Effector memory CD8-positive, alpha-beta T cell (primary cell): ENCODE data around the gene COL5A1.

Experiments used
- ATAC-seq: fragments of 150-1000 bp; cut with Tn5 transposase; replicated peaks from 2 replicates; pipeline ENCODE4 v1.10.0; 2021; ENCODE audit warnings: mild to moderate bottlenecking, moderate library complexity
- DNase-seq, 3 experiments: peaks; one replicate each; pipeline ENCODE4 v3.0.0; 2021
- H3K27ac Mint-ChIP-seq, 2 donors: one replicate each; pipeline ENCODE4 v1.8.0; 2022; ENCODE audit warnings: mild to moderate bottlenecking in 2 of 2, mixed read lengths in 2 of 2, moderate library complexity in 2 of 2
- H3K27me3 Mint-ChIP-seq, 2 donors: one replicate each; pipeline ENCODE4 v1.8.0; 2022; ENCODE audit warnings: mixed read lengths in 2 of 2
- H3K36me3 Mint-ChIP-seq: one replicate; pipeline ENCODE4 v1.8.0; 2022; ENCODE audit warnings: mild to moderate bottlenecking, moderate library complexity, mixed read lengths; ENCODE audit not compliant: insufficient read depth
- H3K4me1 Mint-ChIP-seq, 2 donors: one replicate each; pipeline ENCODE4 v1.8.0; 2022; ENCODE audit warnings: low read depth in 2 of 2, mixed read lengths in 2 of 2
- H3K4me3 Mint-ChIP-seq, 2 donors: one replicate each; pipeline ENCODE4 v1.8.0; 2022; ENCODE audit warnings: mild to moderate bottlenecking in 2 of 2, mixed read lengths in 2 of 2, moderate library complexity in 2 of 2
- H3K9me3 Mint-ChIP-seq, 2 donors: one replicate each; pipeline ENCODE4 v1.8.0; 2022; ENCODE audit warnings: mixed read lengths in 2 of 2

The COL5A1 gene

DNA sequence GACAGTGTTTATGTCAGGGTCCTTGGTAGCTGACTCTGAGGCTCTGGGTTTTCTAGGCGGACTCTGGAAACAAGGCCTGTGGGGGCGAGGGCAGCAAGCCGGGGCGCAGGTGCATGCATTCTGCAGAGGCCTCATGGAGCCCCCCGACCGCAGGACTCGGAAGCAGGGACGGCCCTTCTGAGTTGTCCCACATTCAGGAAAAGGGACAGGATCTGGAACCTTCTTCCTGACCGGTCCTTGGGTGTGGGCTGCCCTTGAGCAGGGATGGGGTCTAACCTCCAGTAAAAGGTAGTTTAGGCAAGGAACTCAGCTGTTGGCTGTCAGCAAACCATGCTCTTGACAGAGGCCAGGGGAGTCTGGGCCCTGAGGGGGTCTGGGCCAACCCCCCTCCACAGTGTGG, 7.4 kb upstream of the COL5A1 start:
- H3K4me1 Mint-ChIP-seq = no peaks in the 10 kb centered on the region
- H3K27ac Mint-ChIP-seq = no peak overlapping the region
- H3K9me3 Mint-ChIP-seq = no peaks in the 10 kb centered on the region
- DNase-seq (no peak), ATAC-seq (no peak)
- peaks cover 3% of the 10 kb centered on the region for H3K36me3 Mint-ChIP-seq
- H3K27me3 Mint-ChIP-seq = peaks cover 6 to 22% of the 10 kb centered on the region in 2 donors
- no peak overlapping the region for H3K4me3 Mint-ChIP-seq

DNA sequence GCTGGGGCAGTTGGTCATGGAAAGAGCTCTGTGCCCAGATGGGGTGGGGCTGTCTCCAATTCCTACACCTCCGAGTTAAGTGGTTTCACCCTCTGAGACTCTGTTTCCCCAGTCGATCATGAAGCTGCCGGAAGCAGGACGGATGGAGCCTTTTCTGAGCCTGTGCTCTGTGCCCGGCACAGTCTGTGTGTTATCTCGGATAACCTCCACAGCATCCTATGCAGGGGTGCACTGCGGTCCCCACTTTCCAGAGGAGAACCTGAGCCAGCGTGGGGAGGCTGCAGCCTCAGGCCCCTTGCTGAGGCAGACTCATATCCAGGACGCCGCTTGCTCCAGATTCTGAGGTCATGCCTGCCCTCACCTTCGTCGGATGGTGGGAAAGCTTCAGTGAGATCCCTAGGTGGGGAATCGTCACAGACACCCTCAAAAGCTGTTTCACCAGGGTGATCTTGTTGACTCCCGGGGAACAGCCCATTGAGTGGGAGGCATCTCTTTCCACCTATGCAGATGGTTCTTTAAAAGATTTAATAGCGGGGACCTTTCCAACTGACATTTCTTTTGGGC, 6.9 kb upstream of the COL5A1 start:
- H3K4me1 Mint-ChIP-seq = no peaks in the 10 kb centered on the region

GRCh38 chr9:134635351-134636148, 6.1 kb upstream of the COL5A1 start:
- H3K36me3 Mint-ChIP-seq = peaks cover 3% of the 10 kb centered on the region

More for the DNA sequence above, 6.9 kb upstream of the COL5A1 start:
- Mint-ChIP-seq H3K36me3 (peaks cover 3% of the 10 kb centered on the region), H3K27me3 (peaks cover 6 to 21% of the 10 kb centered on the region in 2 donors), H3K9me3 (no peaks in the 10 kb centered on the region), H3K27ac (no peak overlapping the region), H3K4me3 (no peak overlapping the region)
- DNase-seq (no peak), ATAC-seq (no peak)

DNA sequence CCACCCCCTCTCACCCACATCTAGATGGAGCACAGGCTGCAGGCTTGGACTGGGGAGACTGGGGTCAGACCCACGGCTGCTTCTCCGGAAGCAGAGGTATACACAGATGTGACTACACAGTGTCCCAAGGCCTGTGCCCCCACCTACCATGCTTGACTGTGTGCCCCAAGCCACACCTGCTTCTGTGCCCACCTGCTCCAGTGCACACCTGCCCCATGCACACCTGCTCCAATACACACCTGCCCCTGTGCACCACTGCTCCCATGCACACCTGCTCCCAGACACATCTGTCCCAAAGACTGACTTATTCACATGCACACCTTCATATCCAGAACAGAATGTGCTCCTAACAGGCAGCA, 5.5 kb upstream of the COL5A1 start:
- no peak for ATAC-seq
- Mint-ChIP-seq H3K36me3 (peaks cover 3% of the 10 kb centered on the region), H3K9me3 (no peaks in the 10 kb centered on the region), H3K4me3 (no peak overlapping the region), H3K27ac (no peak overlapping the region), H3K27me3 (peaks cover 0 to 21% of the 10 kb centered on the region in 2 donors), H3K4me1 (no peaks in the 10 kb centered on the region)
- DNase-seq = no peak

More at GRCh38 chr9:134635351-134636148, 6.1 kb upstream of the COL5A1 start:
- no peaks in the 10 kb centered on the region for H3K9me3 Mint-ChIP-seq
- H3K27me3 Mint-ChIP-seq = peaks cover 1 to 21% of the 10 kb centered on the region in 2 donors
- no peak overlapping the region for H3K27ac Mint-ChIP-seq
- H3K4me3 Mint-ChIP-seq = no peak overlapping the region
- DNase-seq (no peak), ATAC-seq (no peak)
- no peaks in the 10 kb centered on the region for H3K4me1 Mint-ChIP-seq

GRCh38 chr9:134637241-134637640, 4.4 kb upstream of the COL5A1 start:
- Mint-ChIP-seq H3K27ac (no peak overlapping the region), H3K27me3 (peaks cover 0 to 21% of the 10 kb centered on the region in 2 donors), H3K9me3 (no peaks in the 10 kb centered on the region), H3K4me3 (no peak overlapping the region), H3K36me3 (peaks cover 3% of the 10 kb centered on the region), H3K4me1 (no peaks in the 10 kb centered on the region)
- DNase-seq = no peak
- ATAC-seq = no peak

GRCh38 chr9:134637696-134638501, 3.7 kb upstream of the COL5A1 start:
- no peak overlapping the region for H3K27ac Mint-ChIP-seq
- H3K9me3 Mint-ChIP-seq = no peaks in the 10 kb centered on the region
- H3K36me3 Mint-ChIP-seq = peaks cover 4% of the 10 kb centered on the region
- no peak for DNase-seq
- H3K4me3 Mint-ChIP-seq = no peak overlapping the region
- no peaks in the 10 kb centered on the region for H3K4me1 Mint-ChIP-seq
- peaks cover 2 to 24% of the 10 kb centered on the region in 2 donors for H3K27me3 Mint-ChIP-seq
- ATAC-seq = no peak

GRCh38 chr9:134638502-134639090, 3.0 kb upstream of the COL5A1 start:
- Mint-ChIP-seq H3K36me3 (peaks cover 6% of the 10 kb centered on the region), H3K9me3 (no peaks in the 10 kb centered on the region), H3K27me3 (peaks cover 9 to 31% of the 10 kb centered on the region in 2 donors), H3K27ac (no peak overlapping the region), H3K4me1 (peaks cover 0 to 1% of the 10 kb centered on the region in 2 donors), H3K4me3 (no peak overlapping the region)
- no peak for ATAC-seq
- no peak for DNase-seq

DNA sequence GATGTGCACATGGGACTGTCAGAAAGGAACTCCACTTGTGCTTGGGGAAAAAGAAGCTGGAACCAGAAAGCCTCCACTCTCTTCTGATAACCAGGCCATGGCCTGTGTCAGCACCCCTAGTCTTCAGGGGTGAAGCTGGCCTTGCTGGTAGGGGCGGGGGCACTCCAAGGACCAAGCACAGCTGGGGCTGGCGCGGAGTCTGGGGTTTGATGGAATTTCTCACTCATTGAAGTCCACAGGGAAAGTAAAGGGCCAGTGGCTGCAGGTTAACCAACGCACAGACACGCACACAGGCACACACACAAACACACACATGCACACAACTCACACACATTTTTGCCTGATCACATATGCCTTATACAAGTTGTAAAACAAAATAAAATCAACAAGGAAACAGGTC, 1.6 kb upstream of the COL5A1 start:
- H3K27me3 Mint-ChIP-seq = peaks cover 14 to 33% of the 10 kb centered on the region in 2 donors
- H3K9me3 Mint-ChIP-seq = no peaks in the 10 kb centered on the region
- no peak overlapping the region for H3K4me3 Mint-ChIP-seq
- H3K4me1 Mint-ChIP-seq = peaks cover 0 to 5% of the 10 kb centered on the region in 2 donors
- DNase-seq (no peak), ATAC-seq (no peak)
- peaks cover 6% of the 10 kb centered on the region for H3K36me3 Mint-ChIP-seq
- H3K27ac Mint-ChIP-seq = no peak overlapping the region

DNA sequence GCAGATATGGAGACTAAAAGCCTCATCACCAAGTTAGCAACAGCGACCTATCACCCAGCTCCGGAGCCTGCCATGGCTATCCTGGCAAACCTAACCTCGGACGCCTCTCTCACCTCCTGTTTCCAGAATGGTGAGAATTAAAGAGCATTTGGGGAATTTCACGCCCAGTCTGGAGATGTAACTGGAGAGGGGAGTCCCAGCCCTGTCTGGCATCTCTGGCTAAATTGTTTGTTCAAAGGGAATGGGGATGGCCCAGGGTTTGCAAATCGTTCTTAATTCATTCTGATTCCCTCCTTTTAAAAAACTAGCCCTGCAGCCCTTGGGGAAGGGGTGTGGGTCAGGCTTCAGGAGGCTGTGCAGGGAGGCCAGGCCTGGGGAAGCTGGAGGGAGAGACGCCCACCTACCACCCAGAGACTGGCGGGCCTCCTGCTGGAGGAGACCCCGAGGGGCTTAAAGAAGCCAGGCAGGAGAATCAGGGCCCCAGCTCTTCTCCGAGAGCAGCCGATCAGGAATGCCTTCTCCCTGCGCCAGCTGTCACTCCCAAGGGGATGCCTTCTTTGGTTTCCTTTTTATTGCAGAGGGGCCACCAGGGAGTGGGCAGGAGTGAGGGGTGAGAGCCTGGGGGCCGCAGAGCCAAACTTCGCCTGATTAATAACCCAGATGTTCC, 964 bp upstream of the COL5A1 start:
- H3K27me3 Mint-ChIP-seq = peaks cover 14 to 33% of the 10 kb centered on the region in 2 donors
- no peaks in the 10 kb centered on the region for H3K9me3 Mint-ChIP-seq
- H3K27ac Mint-ChIP-seq = no peak overlapping the region
- peaks cover 0 to 6% of the 10 kb centered on the region in 2 donors for H3K4me1 Mint-ChIP-seq
- peaks cover 9% of the 10 kb centered on the region for H3K36me3 Mint-ChIP-seq
- ATAC-seq (no peak), DNase-seq (no peak)
- peak overlapping the region in 1 of 2 donors; percentile 75 for H3K4me3 Mint-ChIP-seq

- ATAC-seq = peak; percentile 31
- H3K9me3 Mint-ChIP-seq = no peaks in the 10 kb centered on the region
- DNase-seq = no peak
- peak overlapping the region in 1 of 2 donors; percentile 75 for H3K4me3 Mint-ChIP-seq
- H3K27me3 Mint-ChIP-seq = peaks cover 19 to 24% of the 10 kb centered on the region in 2 donors
- peaks cover 0 to 17% of the 10 kb centered on the region in 2 donors for H3K4me1 Mint-ChIP-seq
- peaks cover 9% of the 10 kb centered on the region for H3K36me3 Mint-ChIP-seq
- H3K27ac Mint-ChIP-seq = no peak overlapping the region
Measured at GRCh38 chr9:134641990-134642384, 384 bp downstream of the COL5A1 start.

DNA sequence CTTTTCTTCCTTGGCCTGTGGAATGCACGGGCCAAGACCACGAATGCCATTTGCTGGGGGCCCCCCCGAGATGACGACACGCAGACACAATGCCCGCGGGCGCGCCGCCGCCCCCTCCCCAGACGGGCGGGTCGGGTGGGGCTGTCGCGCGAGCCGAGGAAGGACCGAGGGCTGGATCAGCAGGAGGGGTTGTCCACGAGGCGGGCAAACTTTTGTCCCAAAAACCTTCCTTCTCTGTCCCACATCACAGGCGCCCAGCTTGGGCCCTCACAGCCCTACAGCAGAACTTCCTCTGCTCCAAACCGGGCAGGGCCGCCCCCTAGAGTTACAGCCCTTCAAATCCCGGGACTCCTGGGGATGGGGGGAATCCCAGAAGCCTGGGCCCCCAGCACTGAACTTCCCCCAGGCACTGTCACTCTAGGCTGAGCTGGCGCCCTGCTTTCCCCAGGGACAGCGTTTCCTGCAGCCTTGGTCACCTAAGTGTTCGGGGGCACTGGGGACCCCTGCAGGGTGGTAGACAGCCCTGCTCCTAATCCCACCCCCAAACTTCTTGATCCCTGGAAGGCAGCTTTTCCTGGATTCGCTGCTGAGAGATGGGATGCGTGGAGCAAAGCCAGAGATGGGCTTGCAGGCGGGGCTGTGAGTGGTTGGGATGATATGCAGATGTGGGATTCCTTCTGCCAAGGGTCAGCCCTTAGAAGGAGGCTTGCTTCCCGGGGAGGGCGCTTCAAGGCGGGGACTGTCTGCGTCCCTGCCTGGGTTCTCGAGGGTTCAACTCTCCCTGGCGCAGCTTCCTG, 980 bp downstream of the COL5A1 start:
- Mint-ChIP-seq H3K36me3 (peaks cover 9% of the 10 kb centered on the region), H3K4me3 (peak overlapping the region in 1 of 2 donors; percentile 69), H3K27me3 (peaks cover 19 to 24% of the 10 kb centered on the region in 2 donors), H3K4me1 (peaks cover 0 to 20% of the 10 kb centered on the region in 2 donors), H3K9me3 (no peaks in the 10 kb centered on the region), H3K27ac (no peak overlapping the region)
- ATAC-seq (no peak), DNase-seq (no peak)

DNA sequence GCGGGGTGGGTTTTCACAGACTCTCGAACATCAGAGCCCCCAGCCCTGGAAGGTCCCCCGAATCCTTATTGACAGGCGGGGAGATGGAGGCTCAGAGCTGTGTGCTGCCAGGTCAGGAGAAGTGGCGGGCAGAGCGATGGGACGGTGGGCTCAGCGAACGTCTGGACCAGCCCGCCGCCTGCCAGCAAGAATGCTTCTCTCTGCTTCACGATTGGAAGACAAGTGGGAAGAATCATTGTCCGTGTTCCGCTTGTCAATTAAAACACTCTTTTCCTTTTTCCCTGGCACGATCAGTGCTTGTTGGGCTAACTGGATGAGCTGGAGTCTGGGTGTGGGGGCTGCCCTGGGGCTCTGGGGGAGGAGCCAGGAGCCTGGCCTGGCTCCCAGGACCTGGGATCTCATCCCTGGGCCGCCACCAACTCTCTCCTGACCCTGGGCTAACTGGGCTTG, 1.6 kb downstream of the COL5A1 start:
- H3K27me3 Mint-ChIP-seq = peaks cover 19 to 24% of the 10 kb centered on the region in 2 donors

More for the DNA sequence above, 1.6 kb downstream of the COL5A1 start:
- Mint-ChIP-seq H3K9me3 (no peaks in the 10 kb centered on the region), H3K4me3 (peak overlapping the region in 1 of 2 donors; percentile 69), H3K27ac (no peak overlapping the region), H3K4me1 (peaks cover 0 to 23% of the 10 kb centered on the region in 2 donors), H3K36me3 (peaks cover 9% of the 10 kb centered on the region)
- DNase-seq (no peak), ATAC-seq (no peak)
